ENCODE results near the gene RNF213.

The RNF213 gene

DNA sequence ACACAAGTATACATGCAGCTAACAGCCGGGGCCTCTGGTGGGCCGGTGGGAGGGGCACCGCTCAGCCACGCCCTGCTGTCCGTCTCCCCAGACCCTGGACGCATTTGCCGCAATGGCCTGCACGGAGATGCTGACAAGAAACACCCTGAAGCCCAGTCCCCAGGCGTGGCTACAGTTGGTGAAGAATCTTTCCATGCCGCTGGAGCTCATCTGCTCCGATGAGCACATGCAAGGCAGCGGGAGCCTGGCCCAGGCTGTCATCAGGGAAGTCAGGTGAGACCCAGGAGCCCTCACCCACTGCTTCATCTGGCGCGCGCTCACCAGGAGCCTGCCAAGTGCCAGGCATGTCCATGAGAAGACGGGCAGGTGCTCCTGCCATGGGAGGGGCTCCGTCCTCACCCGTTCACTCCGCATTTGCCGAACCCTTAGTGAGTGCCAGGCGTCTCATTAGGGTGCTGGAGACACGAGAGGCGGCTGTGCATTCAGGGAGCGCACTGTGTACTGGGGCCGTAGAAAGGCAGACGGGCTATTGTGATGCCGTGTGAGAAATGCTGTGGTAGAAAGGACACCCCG lies 103.0 kb downstream of the RNF213 start:
- in situ Hi-C loops (cut with HindIII; ENCODE audit: low sequenced_read_pairs): no loop called here

DNA sequence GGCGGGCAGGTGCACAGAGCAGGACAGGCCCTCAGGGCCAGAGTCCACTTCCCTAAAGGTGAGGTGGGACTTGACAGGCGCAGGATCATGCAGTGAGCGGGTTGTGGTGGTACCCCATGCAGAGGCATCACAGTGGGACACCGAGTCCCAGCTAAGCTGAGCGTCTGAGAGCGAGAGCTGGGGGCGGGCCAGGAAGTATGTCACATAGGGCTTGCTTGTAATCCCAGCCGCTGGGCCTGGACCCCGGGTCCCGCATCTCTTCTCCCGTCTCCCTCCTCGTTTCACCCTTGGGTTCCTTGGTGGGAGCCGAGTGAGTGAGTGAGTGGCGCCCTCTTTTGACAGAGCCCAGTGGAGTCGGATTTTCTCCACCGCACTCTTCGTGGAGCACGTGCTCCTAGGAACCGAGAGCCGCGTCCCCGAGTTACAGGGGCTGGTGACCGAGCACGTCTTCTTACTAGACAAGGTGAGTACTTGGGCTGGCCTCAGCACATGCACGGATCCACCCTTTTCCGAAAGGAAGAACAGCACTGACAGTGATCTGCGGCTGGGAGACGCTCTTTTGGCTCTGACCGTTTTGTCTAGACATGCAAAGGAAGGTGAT lies 103.5 kb downstream of the RNF213 start:
- in situ Hi-C loops (cut with HindIII; ENCODE audit: low sequenced_read_pairs): no loop called here

DNA sequence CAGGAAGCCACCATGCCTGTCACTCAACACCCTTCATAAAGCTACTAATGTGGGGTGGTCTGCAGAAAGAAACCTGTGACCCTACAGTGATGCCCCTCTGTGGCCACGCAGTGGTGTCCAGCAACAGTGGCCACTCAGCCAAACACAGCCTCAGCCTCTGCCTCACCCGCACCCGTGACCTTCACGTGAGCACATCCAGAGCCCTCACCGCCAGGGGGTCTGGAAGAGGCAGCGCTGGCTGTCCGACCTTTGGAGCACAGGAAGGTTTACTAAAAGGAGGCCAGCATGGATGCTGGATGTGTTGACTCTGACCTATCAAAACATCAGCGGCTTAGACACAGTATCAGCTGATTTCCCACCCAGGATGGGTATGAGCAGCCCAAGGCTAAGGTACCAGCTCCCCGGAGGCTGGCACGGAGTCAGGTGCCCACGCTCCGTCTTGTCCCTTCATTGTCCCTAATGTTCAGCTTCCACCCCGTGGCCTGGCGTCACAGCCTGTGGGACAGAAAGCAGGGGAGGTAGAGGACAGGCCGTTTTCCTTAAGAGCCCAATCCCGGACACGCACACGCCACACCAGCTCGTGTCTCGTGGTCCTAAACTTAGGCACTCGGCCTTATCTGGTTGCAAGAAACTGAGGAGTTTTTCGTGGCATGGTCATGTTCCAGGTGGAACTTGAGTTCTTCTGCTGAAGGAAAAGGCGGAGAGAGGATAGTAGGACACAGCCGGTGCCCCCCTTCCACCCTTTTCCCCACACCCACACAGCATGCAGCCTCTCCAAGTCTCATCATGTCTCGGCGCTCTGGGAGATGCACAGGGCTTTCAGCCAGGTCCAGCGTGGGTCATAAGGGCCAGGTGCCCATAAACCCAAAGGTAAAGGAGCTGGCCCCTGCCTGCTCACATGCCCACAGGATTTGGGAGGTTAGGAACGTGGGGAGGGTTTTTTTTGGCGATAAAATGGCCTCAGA lies 104.6 kb downstream of the RNF213 start:
- in situ Hi-C loops (cut with HindIII; ENCODE audit: low sequenced_read_pairs): no loop called here

DNA sequence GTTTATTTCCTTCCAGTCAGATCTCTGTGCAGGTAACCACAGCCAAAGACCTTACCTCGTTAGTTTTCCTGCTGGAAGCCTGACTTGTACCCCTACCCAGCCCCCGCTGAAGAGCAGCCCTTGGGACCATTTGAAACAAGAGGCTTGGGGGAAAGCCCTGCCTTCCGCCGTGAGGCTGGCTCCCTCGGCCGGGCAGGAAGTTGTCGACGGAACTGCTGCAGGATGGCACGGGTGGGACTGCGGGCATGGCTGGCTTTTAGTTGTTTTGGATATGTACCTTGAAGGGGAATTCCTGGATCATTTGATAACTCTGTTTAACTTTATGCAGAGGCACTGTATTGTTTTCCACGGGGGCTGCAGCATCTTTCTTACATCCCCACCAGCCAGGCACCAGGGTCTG lies 105.3 kb downstream of the RNF213 start:
- in situ Hi-C loops (cut with HindIII; ENCODE audit: low sequenced_read_pairs): no loop called here

DNA sequence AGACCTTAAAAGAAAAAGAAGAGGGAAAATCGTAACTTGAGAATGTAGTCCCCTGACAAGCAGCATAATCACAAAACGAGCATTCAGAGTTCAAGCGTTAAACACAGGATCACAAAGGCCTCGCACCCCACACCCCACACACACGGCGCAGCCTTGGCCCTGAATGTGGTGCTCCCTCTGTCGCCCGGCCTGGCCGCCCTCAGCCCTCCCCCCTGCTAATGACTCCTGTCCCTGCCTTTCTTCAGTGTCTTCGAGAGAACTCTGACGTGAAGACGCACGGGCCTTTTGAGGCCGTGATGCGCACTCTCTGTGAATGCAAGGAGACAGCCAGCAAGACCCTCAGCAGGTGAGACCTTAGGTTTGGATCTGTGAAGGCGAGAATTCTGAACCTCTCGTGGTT lies 106.9 kb downstream of the RNF213 start:
- in situ Hi-C loops (cut with HindIII; ENCODE audit: low sequenced_read_pairs): no loop called here

DNA sequence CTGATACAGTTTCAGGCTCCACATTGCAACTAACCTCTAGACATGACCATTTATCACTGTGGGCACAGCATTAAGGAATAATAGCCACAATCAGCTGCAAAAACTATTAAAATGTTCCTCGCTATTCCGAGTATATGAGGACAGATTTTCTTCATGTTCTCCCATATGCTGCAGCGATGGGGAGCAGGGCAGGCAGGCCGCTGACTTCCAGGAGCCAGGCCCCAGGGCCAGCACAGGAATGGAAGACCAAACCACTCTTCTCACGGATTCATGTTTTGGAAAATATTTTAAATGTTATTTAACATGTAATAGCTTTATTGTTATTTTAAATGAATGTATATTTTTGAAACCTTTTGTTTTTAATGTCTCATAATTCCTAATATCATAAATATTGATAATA lies 110.5 kb downstream of the RNF213 start:
- in situ Hi-C loops (cut with HindIII; ENCODE audit: low sequenced_read_pairs): no loop called here

DNA sequence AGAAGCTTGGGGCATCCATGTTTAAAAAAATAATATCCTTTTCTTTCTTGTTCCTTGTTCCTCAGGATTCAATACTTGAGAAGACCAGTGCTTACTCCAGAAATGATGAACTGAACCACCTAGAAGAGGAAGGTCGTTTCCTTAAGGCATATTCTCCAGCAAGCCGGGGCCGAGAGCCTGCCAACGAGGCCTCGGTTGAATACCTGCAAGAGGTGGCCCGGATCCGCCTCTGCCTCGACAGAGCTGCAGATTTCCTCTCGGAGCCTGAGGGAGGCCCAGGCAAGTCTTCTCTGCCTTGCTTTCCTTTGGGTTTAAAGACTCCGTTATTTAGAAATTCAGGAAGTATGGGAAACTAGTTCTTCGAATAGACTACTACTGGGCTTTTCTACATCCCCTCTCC lies 111.8 kb downstream of the RNF213 start:
- in situ Hi-C loops (cut with HindIII; ENCODE audit: low sequenced_read_pairs): no loop called here

DNA sequence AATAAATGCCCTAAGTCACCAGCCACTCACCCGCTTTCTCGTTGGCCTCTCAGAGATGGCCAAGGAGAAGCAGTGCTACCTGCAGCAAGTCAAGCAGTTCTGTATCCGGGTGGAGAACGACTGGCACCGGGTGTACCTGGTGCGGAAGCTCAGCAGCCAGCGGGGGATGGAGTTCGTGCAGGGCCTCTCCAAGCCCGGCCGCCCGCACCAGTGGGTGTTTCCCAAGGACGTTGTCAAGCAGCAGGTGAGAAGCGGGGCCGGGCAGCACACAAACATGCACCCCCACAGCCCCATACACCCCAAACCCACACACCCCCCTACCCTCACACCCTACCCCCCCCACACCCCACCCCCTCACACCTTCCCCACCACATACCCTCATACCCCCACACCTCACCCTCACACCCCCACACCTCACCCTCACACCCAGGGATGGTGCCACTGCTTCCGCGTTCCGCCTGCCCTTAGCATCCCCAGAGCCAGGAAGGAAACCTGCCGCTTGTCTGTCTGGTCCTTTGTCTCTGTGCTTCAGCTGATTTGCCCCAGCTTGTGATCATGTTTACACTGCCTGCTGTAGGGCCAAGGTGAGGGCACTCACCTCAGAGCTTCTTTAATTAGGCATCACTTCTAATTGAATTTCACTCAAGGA lies 112.4 kb downstream of the RNF213 start:
- in situ Hi-C loops (cut with HindIII; ENCODE audit: low sequenced_read_pairs): no loop called here

DNA sequence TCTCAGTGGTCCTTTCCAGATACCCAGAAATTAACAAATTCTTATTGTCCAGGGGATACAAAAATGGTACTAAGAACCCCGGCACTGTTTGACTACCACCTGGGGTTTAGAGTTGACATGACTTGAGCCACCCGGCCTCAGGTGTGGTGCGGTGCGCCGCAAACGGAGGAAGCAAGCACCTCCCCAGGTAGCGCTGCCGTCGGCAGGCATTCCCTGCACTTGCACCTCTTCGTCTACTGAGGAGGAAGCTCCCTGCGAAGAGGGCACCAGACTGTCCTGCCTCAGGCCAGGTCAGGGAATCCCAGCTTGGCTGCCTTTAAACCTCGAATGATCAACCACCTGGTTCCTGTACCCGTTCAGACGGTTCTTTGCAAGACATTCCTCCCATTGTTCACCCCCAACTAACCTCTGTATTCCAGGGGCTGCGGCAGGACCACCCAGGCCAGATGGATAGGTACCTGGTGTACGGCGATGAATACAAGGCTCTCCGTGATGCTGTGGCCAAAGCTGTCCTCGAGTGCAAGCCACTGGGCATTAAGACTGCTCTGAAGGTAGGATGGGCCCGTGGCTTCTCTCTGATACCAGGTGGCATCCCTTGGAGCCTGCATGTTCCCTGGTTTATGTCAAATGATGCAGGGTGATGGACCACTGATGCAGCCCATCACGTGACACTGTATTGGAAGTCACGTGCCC lies 113.5 kb downstream of the RNF213 start:
- in situ Hi-C loops (cut with HindIII; ENCODE audit: low sequenced_read_pairs): no loop called here

DNA sequence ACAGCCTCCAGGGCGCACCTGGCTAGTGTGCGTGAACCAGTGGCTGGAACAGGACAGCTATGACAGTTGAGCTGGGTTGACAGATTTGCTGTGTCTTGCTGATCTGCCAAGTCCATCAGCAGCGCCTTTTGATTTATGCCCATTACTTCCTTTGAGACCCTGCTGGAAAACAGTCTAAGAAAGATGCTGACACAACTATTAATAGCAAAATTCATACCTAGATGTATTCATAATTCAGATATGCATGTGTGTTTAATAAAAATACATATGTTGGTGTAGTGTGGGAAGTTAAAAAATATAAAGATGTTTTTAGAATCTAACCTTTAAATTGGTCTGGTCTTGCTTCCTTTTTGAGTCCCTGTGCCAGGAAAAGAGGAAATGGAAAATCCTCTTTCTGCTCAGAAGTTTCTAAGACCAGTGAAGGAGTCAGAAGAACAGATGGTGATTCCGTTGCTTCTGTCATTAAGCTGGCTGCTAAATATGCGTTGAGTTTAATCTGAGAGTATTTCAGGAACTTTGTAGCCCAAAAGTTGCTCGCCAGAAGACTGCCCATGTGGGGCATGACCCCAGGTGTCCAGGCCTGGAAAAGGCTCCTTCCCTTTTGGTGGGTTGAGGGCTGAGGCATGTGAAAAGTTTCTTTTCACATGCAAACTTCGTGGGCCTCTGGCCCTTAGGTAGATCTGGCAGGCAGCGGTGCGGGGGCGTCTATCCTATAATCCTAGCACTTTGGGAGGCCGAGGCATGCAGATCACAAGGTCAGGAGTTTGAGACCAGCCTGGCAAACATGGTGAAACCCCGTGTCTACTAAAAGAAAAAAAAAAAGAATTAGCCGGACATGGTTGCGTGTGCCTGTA lies 114.3 kb downstream of the RNF213 start:
- in situ Hi-C loops (cut with HindIII; ENCODE audit: low sequenced_read_pairs): loop anchor here (5.0 kb wide), 1 partner anchor 48 kb away; no protein-coding TSS in a partner anchor

DNA sequence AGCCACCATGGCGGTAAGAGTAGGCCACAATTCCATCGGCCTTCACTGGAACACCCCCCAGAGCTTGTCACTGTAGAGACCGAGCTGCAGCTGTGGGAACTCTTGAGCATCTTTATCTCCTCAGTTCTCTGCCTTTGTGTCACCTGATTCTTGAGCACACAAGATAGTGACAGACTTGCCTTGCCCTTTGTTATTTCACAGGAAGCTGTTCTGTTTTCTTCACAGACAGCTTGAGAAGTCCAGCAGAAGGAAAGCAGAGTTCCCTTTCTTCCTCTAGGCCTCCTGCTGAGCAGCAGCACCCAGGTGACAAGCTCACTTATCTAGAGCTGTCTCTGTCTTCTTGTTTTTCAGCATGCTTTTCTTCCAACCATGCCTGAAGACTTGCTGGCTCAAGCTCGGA lies 115.9 kb downstream of the RNF213 start:
- in situ Hi-C loops (cut with HindIII; ENCODE audit: low sequenced_read_pairs): loop anchor here (5.0 kb wide), 1 partner anchor 49 kb away; no protein-coding TSS in a partner anchor

DNA sequence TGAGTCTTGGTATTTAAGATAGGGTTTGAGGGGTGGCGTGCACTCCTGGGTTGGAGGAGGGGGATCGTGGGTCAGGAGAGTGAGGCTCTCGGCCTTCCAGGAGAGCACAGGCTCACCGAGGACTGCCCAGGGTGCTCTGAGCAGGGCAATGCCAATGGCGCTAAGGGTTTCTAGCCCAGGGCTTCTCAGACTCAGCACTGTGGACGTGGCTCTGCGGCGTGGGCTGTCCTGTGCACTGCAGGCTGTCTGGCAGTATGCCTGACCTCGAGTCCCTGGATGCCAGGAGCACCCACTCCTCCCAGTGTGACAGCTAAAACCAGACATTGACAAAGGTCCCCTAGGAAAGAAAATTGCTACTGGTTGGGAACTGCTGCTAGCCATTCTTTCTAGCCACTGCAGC lies 117.1 kb downstream of the RNF213 start:
- in situ Hi-C loops (cut with HindIII; ENCODE audit: low sequenced_read_pairs): loop anchor here (5.0 kb wide), 1 partner anchor 50 kb away; no protein-coding TSS in a partner anchor

DNA sequence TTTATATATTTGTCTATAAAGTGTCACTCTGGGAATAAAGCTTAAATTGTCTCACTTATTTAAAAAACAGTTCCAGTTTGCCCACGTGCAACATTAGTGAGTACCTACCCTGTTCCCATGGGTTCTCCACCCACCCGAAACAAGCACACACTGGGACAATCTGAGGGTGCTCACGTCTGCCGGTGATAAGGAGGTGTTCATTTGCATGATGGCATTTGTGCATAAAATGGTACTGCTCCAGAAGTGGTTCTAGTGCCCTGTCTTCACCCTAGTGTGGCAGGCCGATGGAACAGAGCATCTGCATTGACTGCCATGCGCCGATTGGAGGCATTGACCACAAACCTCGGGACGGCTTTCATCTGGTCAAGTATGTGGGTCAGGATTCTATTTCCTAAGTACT lies 118.7 kb downstream of the RNF213 start:
- in situ Hi-C loops (cut with HindIII; ENCODE audit: low sequenced_read_pairs): loop anchor here (5.0 kb wide), 1 partner anchor 52 kb away; no protein-coding TSS in a partner anchor

DNA sequence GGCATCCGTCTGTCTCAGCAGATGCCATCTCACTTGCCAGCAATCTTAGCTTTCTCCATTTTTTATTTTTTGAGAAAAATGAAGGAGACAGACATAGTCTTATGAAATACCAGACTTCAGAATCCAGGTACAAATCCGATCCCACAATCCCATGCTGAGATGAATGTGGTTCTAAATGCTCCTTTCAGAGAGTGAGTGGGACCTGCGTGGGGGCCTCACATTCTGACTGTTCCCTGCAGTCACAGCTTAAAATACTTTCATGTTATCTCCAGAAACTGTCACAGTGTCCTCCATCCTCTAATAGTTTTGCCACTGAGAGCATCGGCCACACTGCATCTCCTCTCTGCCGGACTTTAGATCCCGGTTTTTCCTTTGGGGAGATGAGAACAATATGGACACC lies 119.4 kb downstream of the RNF213 start:
- in situ Hi-C loops (cut with HindIII; ENCODE audit: low sequenced_read_pairs): no loop called here

DNA sequence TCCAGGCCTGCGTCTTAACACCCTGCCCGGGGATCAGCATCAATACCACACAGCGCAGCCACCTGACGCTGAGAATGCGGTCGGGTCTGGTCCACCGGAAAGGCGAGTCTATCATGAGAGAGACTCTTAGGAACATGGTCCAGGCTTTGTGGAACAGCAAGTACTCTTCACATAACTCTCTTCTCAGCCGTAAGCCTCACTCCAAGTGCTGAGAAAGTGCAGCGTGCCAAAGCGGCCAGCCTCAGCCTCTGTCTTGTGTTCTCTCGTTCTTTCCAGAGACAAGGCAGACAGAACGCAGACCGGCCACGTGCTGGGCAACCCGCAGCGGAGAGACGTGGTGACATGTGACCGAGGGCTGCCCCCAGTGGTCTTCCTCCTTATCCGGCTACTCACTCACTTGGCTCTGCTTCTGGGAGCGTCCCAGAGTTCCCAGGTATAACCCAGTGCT lies 119.9 kb downstream of the RNF213 start:
- in situ Hi-C loops (cut with HindIII; ENCODE audit: low sequenced_read_pairs): no loop called here

DNA sequence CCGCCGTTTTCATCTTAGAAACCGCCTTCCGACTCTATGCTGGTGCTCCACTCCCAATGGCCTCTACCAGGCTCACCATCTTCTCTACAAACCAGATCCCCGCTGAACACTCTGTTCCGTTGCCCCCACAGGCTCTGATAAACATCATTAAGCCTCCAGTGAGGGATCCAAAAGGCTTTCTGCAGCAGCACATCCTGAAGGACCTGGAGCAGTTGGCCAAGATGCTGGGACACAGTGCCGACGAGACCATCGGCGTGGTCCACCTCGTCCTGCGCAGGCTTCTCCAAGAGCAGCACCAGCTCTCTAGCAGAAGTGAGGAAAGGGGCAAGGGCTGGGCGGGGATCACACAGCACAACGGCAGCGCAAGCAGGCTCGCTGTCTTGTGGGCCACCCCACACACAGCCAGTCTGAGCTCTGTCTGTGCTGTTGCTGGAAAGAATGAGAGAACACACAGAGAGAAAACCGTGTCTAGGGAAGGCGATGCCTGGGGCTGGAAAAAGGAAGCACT lies 120.8 kb downstream of the RNF213 start:
- in situ Hi-C loops (cut with HindIII; ENCODE audit: low sequenced_read_pairs): no loop called here

DNA sequence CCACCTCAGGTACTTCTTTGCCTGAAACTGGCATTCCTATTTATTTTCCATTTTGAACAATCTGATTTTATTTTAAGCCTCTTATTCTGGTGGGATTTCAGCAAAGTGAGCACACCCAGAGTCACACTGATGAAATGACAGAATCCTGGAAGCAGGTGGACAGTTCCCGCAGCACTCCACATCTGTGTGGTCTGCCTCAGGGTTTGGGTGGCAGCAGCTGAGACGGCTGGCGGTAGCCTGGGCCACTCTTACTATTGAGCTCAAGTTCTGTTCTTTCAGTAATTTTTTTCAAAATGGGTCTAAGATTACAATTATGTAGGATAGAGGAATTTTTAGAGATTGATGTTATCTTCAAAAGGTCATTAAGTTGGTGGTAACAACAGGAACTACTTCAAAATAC lies 121.8 kb downstream of the RNF213 start:
- in situ Hi-C loops (cut with HindIII; ENCODE audit: low sequenced_read_pairs): no loop called here

DNA sequence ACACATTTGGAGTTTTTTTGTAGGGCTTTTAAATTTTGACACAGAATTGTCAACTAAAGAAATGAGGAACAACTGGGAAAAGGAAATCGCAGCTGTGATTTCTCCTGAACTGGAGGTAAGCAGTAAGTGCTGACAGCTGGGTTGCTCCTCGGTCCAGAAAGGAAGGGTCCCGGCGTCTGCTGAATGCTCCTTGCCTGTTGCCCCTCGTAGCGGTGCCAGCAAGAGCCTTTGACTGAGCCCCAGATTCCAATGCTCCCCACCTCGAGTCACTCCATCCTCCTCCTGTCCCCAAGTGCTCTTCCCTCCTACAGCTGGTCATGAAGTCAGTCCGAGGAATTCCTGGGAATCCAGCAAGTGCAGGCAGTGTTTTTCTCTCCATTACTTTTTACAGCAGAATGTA lies 122.3 kb downstream of the RNF213 start:
- in situ Hi-C loops (cut with HindIII; ENCODE audit: low sequenced_read_pairs): no loop called here
